NCI-H524 (cell line): ENCODE measurements around the gene PCNX3.

ENCODE experiments used
- DNase-seq, 2 experiments: peaks; one replicate each; lab custom pipeline; 2025; lab: John Stamatoyannopoulos, UW

PCNX3 gene

DNA sequence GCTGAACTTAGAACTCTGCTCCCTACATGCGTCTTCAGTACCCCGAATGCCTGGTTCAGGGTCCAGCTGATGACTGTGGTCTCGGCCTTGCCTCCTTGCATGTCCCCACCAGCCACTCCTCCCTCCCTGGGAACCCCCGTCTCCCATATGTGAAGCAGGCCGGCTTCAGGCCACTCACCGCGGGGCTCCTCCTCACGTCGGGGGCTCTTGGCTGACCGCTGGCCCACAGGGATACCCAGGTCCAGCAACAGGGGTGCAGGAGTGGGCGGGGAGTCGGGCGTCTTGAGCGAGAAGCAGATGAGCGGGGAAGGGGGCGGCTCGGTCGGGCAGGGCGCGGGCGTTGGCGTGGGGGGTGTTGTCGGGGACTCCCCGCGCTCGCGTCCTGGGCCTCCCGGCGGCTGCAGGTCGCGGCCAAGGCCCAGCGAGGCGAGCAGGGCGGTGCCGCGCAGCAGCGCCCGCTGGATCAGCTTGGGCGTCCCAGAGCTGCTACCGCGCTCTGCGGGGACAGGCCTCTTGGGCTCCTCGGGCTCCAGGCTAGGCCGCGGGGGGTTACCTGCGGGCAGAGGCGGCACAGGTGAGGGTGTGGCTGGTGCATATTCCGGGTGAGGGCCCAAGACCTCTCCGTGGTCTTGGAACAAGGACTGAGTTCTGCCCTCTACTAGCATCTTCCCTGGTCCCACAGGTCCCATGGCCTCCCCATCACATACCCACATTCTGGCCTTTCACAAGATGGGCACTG is 16.2 kb upstream of the PCNX3 start:
- DNase-seq = no peak

- no peak for DNase-seq
Observed at GRCh38 chr11:65599955-65600246, 15.7 kb upstream of the PCNX3 start.

- peak; percentile 30 to 85 for DNase-seq
Observed at GRCh38 chr11:65604258-65604657, 11.3 kb upstream of the PCNX3 start.

DNA sequence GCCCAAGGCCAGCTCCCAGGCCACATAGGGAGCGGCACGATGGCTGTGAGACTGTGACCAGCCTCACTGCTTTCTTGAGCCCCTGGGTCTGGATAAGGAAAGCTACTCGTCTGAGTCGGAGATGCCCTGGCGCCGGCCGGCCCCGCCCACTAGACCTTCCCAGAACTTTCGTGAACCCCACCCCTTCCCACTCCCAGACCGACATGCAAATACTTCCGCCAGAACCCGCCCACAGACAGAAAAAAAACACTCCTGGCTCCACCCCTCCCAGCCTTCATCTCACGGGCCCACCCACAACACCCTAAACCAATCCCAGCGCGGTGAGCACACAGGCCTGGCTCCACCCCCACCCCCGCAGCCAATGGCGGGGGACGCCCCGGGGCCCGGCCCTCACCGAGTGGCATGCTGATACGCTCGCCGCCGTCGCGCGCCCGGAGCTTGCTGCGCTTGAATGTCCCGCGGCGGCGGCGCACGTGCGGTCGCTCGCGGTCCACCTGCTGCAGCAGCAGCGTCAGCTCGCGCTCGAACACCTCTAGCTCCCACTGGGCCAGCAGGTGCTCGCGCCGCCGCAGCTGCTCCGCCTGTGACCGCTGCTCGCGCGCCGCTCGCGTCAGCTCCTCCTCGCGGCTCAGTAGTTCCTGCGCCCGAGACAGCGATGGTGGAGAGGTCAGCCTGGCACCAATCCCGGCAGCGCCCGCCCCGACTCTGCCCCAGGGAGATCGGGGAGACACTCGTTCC is 8.5 kb upstream of the PCNX3 start:
- no peak for DNase-seq

- no peak for DNase-seq
Observed at GRCh38 chr11:65607614-65608426, 7.8 kb upstream of the PCNX3 start.

GRCh38 chr11:65609229-65609628 is 6.3 kb upstream of the PCNX3 start:
- no peak for DNase-seq

DNA sequence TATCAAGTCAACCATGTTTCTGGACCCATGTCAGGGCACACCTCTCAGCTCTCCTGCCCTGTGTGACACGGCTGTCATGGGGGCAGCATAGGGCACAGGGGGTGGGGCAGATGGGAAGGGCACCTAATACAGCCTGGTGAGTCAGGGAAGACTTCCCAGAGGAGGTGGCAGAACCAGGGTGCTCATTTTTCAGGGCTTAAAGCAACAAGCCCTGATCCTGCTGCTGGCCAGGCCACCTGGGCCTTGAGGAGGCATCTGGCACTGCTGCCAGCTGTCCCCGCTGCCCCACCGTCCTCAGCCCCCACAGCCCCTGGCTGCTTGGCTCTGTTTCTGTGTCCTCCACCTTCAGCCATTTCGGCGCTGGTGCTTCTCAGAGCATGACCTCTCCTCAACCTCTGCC is 5.9 kb upstream of the PCNX3 start:
- peak in 1 of 2 experiments; percentile 32 for DNase-seq

- DNase-seq = no peak
Observed at GRCh38 chr11:65610404-65610803, 5.2 kb upstream of the PCNX3 start.

GRCh38 chr11:65611028-65611757 is 4.4 kb upstream of the PCNX3 start:
- no peak for DNase-seq

DNA sequence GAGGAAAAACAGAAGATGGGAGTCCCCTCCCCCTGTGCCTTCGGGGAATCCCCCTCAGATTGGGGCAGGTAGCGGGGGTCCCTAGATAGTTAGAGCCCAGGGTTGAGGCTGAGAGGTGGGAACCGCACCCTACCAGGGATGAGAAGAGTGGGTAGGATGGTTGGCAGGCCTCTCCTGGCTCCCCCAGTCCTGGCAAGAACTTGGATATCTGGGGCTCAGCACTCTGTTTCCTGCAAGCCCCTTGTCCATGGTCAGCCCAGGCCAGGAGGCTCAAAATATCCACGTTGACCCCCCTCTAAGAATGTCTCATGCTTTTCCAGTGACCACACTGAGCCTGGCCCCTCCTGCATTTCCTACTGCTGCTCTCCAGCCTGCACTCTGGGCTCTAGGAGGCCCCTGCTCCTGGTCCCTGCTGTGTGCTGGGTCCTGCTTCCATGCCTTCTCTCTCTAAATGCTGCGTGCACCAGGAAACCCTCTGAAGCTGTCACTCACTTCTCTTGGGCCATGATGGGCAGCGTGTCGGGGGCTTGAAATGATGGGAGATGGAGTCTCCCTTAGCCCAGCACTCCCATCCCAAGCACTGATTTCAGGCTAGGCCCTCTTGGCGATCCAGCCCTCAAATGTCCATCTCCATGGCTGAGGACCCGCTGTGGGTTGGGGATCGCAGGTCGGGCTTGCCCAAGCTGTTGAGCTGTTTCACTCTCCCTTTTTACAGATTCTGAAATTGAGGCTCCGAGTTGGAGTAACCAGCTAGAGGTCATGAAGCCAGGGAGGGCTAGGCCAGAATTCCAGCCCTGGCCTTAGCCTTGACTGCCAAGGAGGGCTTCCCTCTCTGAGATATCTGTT is 3.6 kb upstream of the PCNX3 start:
- DNase-seq = no peak

DNA sequence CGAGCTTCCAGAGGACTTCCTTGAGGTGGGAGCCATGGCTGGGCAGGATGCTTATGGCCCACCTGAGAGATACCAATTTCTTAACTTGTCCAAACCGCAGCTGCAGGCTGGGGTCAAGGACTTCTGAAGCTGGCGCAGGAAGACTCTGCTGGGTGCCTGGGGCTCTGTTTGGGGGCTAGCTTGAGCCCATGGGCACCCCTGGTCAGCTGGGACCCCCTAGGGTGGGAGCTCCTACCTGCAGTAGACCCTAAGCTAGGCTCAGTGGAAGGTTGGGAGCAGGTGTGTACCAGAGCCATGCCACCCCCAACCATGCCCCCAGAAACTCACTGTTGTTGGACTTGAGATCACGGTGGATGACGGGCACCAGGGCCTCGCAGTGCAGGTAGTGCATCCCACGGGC is 2.9 kb upstream of the PCNX3 start:
- no peak for DNase-seq

- no peak for DNase-seq
Observed at GRCh38 chr11:65613091-65613928, 2.3 kb upstream of the PCNX3 start.

- DNase-seq = peak in 1 of 2 experiments; percentile 31
Observed at GRCh38 chr11:65615950-65616574, 486 bp downstream of the PCNX3 start.

- DNase-seq = no peak
Observed at GRCh38 chr11:65616575-65617001, 1.0 kb downstream of the PCNX3 start.

GRCh38 chr11:65617136-65617850 is 1.7 kb downstream of the PCNX3 start:
- DNase-seq = no peak

DNA sequence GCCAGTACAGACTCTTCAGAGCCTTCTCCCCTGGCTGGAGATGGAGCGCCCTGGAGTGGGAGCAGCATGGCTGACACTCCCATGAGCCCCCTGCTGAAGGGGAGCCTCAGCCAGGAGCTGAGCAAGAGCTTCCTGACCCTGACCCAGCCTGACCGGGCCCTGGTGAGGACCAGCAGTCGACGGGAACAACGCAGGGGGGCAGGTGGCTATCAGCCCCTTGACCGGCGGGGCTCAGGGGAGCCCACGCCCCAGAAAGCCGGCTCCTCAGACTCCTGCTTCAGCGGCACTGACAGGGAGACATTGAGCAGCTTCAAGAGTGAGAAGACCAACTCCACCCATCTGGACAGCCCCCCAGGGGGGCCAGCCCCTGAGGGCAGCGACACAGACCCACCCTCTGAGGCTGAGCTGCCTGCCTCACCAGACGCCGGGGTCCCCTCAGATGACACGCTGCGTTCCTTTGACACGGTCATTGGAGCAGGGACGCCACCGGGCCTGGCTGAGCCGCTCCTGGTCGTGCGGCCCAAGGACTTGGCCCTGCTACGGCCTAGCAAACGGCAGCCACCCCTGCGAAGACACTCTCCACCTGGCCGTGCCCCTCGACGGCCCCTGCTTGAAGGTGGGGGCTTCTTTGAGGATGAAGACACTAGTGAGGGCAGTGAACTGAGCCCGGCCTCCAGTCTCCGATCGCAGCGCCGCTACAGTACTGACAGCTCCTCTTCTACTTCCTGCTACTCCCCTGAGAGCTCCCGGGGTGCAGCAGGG is 2.6 kb downstream of the PCNX3 start:
- DNase-seq = no peak

GRCh38 chr11:65618763-65619162 is 3.2 kb downstream of the PCNX3 start:
- DNase-seq = no peak

DNA sequence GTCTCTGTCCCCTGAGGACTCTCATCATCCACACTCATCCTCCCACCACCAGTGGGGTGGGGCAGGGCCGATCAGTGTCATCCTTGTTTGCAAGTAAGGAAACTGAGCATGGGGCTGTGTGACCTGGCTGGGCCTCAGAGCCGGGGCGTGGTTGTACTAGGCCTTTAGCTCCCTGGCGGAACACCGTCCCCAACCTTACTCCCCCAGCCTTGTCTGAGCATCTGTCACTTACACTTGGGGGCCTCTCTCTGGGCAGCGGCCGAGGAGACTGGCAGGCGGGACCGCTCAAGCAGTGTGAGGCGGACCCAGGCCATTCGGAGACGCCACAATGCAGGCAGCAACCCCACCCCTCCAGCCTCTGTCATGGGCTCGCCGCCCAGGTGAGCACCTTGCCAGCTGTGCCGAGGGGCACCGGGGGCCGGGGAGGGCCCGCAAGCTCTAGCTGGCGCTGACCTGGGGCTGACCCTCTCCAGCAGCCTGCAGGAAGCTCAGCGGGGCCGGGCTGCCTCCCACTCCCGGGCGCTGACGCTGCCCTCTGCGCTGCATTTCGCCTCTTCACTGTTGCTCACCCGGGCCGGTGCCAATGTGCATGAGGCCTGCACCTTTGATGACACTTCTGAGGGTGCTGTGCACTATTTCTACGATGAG is 3.8 kb downstream of the PCNX3 start:
- DNase-seq = no peak
